CD14-positive monocyte (primary cell): ENCODE results near the gene SMPD3. TPM values are rescaled to one million over a fixed set of nuclear protein-coding genes. Genes with fewer than 3 reads are reported as not detected.

ENCODE experiments used
- DNase-seq, 3 donors: peaks; one replicate each; pipeline ENCODE4 v3.0.0-alpha.2; 2011 to 2022
- H2AFZ ChIP-seq: 2 replicates; pipeline ENCODE4 v1.6.0; 2012; ENCODE audit warnings: mild to moderate bottlenecking, low read depth, low read length, inconsistent platforms; ENCODE audit not compliant: insufficient read depth, poor library complexity, severe bottlenecking
- H3K27ac ChIP-seq, 2 donors: 1 replicate in 1 of 2; 2 replicates in 1 of 2; pipeline ENCODE4 v1.5.1; 2012 to 2013; ENCODE audit warnings: low read length in 2 of 2, control low read depth in 1 of 2, inconsistent platforms in 1 of 2, low read depth in 1 of 2, mild to moderate bottlenecking in 1 of 2
- H3K27me3 ChIP-seq, 2 donors: one replicate each; pipeline versions ENCODE4 v1.6.0 to v1.6.1; 2011 to 2013; ENCODE audit warnings: low read length in 2 of 2; ENCODE audit not compliant: control insufficient read depth in 2 of 2, insufficient read depth in 2 of 2
- H3K36me3 ChIP-seq, 2 donors: replicated peaks in 1 of 2; 1 replicate in 1 of 2; 2 replicates in 1 of 2; pipeline versions ENCODE4 v1.5.1 to v1.6.1; 2012 to 2013; ENCODE audit warnings: low read length in 2 of 2, control low read depth in 1 of 2, inconsistent platforms in 1 of 2, mild to moderate bottlenecking in 1 of 2; ENCODE audit not compliant: insufficient read depth in 2 of 2, control insufficient read depth in 1 of 2
- H3K4me1 ChIP-seq, 2 donors: 1 replicate in 1 of 2; 2 replicates in 1 of 2; pipeline versions ENCODE4 v1.5.1 to v1.6.1; 2012 to 2013; ENCODE audit warnings: low read length in 2 of 2, control low read depth in 1 of 2, inconsistent platforms in 1 of 2, mild to moderate bottlenecking in 1 of 2, moderate library complexity in 1 of 2; ENCODE audit not compliant: insufficient read depth in 2 of 2, control insufficient read depth in 1 of 2
- H3K4me2 ChIP-seq: replicated peaks from 2 replicates; pipeline ENCODE3; 2012; ENCODE audit warnings: low read length, moderate library complexity, mild to moderate bottlenecking; ENCODE audit not compliant: poor library complexity, severe bottlenecking; ENCODE audit errors: extremely low read depth
- H3K4me3 ChIP-seq, 3 experiments: fragments of 200-600 bp in 1 of 3; sonication (generic) in 1 of 3; replicated peaks in 1 of 3; 1 replicate in 2 of 3; 2 replicates in 1 of 3; pipeline ENCODE4 v1.5.1; 2011 to 2013; ENCODE audit warnings: low read length in 3 of 3, mild to moderate bottlenecking in 3 of 3, control low read depth in 2 of 3, low read depth in 2 of 3, inconsistent platforms in 1 of 3, moderate library complexity in 1 of 3
- H3K79me2 ChIP-seq: 2 replicates; pipeline ENCODE4 v1.6.0; 2012; ENCODE audit warnings: mild to moderate bottlenecking, control low read depth, inconsistent platforms, low read length, moderate library complexity; ENCODE audit not compliant: insufficient read depth
- H3K9ac ChIP-seq: 2 replicates; pipeline ENCODE4 v1.6.0; 2017; ENCODE audit warnings: low read length, mild to moderate bottlenecking; ENCODE audit not compliant: insufficient read depth, poor library complexity, severe bottlenecking
- H3K9me3 ChIP-seq, 2 donors: replicated peaks in 1 of 2; 1 replicate in 1 of 2; 2 replicates in 1 of 2; pipeline versions ENCODE4 v1.5.1 to v1.6.1; 2012 to 2013; ENCODE audit warnings: low read length in 2 of 2, control low read depth in 1 of 2; ENCODE audit not compliant: control insufficient read depth in 1 of 2, insufficient read depth in 1 of 2
- H4K20me1 ChIP-seq: 2 replicates; pipeline ENCODE4 v1.6.0; 2012; ENCODE audit warnings: mild to moderate bottlenecking, low read length, control low read depth, moderate library complexity; ENCODE audit not compliant: insufficient read depth
- H3K27ac Mint-ChIP-seq, 7 donors: one replicate each; pipeline ENCODE4 v1.8.0; 2020; ENCODE audit warnings: mild to moderate bottlenecking in 7 of 7, mixed read lengths in 7 of 7, moderate library complexity in 6 of 7, inconsistent platforms in 2 of 7
- H3K27me3 Mint-ChIP-seq, 3 donors: one replicate each; pipeline ENCODE4 v1.8.0; 2021 to 2022; ENCODE audit warnings: low read depth in 3 of 3, mild to moderate bottlenecking in 3 of 3, mixed read lengths in 3 of 3, moderate library complexity in 3 of 3, inconsistent platforms in 1 of 3
- H3K36me3 Mint-ChIP-seq, 2 donors: one replicate each; pipeline ENCODE4 v1.8.0; 2020; ENCODE audit warnings: mixed read lengths in 2 of 2, inconsistent platforms in 1 of 2, mild to moderate bottlenecking in 1 of 2
- H3K4me1 Mint-ChIP-seq: one replicate; pipeline ENCODE4 v1.8.0; 2020; ENCODE audit warnings: mild to moderate bottlenecking, mixed read lengths
- H3K4me3 Mint-ChIP-seq, 2 donors: one replicate each; pipeline ENCODE4 v1.8.0; 2020; ENCODE audit warnings: mild to moderate bottlenecking in 2 of 2, mixed read lengths in 2 of 2, moderate library complexity in 1 of 2
- H3K9me3 Mint-ChIP-seq, 7 donors: one replicate each; pipeline ENCODE4 v1.8.0; 2020 to 2022; ENCODE audit warnings: mixed read lengths in 7 of 7, mild to moderate bottlenecking in 6 of 7, moderate library complexity in 6 of 7, inconsistent platforms in 2 of 7
- CTCF ChIP-seq: fragments of 200-600 bp; IDR thresholded peaks from one replicate; pipeline ENCODE4 v1.8.0; 2022; ENCODE audit warnings: antibody characterized with exemption, mild to moderate bottlenecking
- WGBS: methylation state at CpG from one replicate; pipeline ENCODE4 v1.1.5; 2013; ENCODE audit warnings: missing lambda C conversion rate; ENCODE audit not compliant: insufficient coverage; 5-methylcytosine and 5-hydroxymethylcytosine counted together
- intact Hi-C, 2 donors: fragments of 100-400 bp; cut with micrococcal nuclease; formaldehyde crosslinking; loops; one replicate each; pipeline versions ENCODE4 v1.15.0 to v1.15.1; 2023
- polyA plus RNA-seq, 3 donors: library from polyadenylated mRNA; depleted of rRNA in 1 of 3; unstranded in 2 of 3; stranded (reverse) in 1 of 3; fragments of 300-500 nt in 2 of 3; fragments of >200 nt in 1 of 3; fragmentation: Illumina TruSeq in 2 of 3; gene quantifications; 1 replicate in 2 of 3; 2 replicates in 1 of 3; pipeline ENCODE4 v1.2.3, GENCODE V29; 2012 to 2021

SMPD3 gene
- polyA plus RNA-seq, 3 donors = 0.40 to 1.1 (median 0.51) TPM

GRCh38 chr16:68328860-68329390 lies 119.4 kb downstream of the SMPD3 start:
- H3K27ac Mint-ChIP-seq = no peak overlapping the region
- H2AFZ ChIP-seq = no peak overlapping the region
- peaks cover 25 to 26% of the 10 kb centered on the region in 2 donors for H3K4me1 ChIP-seq
- no peaks in the 10 kb centered on the region for H3K9me3 Mint-ChIP-seq
- peak; percentile 53 for TF ChIP-seq CTCF
- H3K27me3 Mint-ChIP-seq = peaks cover 0 to 4% (median 0%) of the 10 kb centered on the region in 3 donors
- H3K27me3 ChIP-seq = no peaks in the 10 kb centered on the region
- no peak overlapping the region for H3K4me2 ChIP-seq
- H3K4me3 ChIP-seq = no peak overlapping the region
- no peaks in the 10 kb centered on the region for H3K79me2 ChIP-seq
- intact Hi-C loops = loop anchor here (1.0 to 5.0 kb wide), 3 partner anchors 67 to 92 kb away; partner anchors contain the start of gene SLC7A6 (in 2 of the 2)
- no peaks in the 10 kb centered on the region for H4K20me1 ChIP-seq
- H3K36me3 ChIP-seq = peaks cover 16 to 44% of the 10 kb centered on the region in 2 donors
- no peak overlapping the region for H3K9ac ChIP-seq
- peaks cover 23% of the 10 kb centered on the region for H3K4me1 Mint-ChIP-seq
- H3K9me3 ChIP-seq = no peaks in the 10 kb centered on the region
- H3K4me3 Mint-ChIP-seq = no peak overlapping the region
- no peak overlapping the region for H3K27ac ChIP-seq
- no peak for DNase-seq
- WGBS = no CpG with 5 or more reads among the region's 3 CpGs
- H3K36me3 Mint-ChIP-seq = peaks cover 29 to 36% of the 10 kb centered on the region in 2 donors

- Histone ChIP-seq H3K9me3 (no peaks in the 10 kb centered on the region), H3K79me2 (no peaks in the 10 kb centered on the region), H3K4me2 (no peak overlapping the region), H4K20me1 (no peaks in the 10 kb centered on the region), H3K4me1 (peaks cover 18 to 20% of the 10 kb centered on the region in 2 donors), H3K36me3 (peaks cover 19 to 50% of the 10 kb centered on the region in 2 donors), H3K27ac (no peak overlapping the region), H2AFZ (no peak overlapping the region), H3K9ac (no peak overlapping the region), H3K27me3 (no peaks in the 10 kb centered on the region), H3K4me3 (no peak overlapping the region)
- DNase-seq = peak; percentile 69 to 81 (median 74)
- 57% methylated on average over 7 of the region's 13 CpGs for WGBS
- H3K36me3 Mint-ChIP-seq = peaks cover 32 to 39% of the 10 kb centered on the region in 2 donors
- H3K4me1 Mint-ChIP-seq = peaks cover 18% of the 10 kb centered on the region
- no peak overlapping the region for H3K4me3 Mint-ChIP-seq
- no peak overlapping the region for H3K27ac Mint-ChIP-seq
- peaks cover 0 to 4% (median 0%) of the 10 kb centered on the region in 3 donors for H3K27me3 Mint-ChIP-seq
- H3K9me3 Mint-ChIP-seq = no peaks in the 10 kb centered on the region
- peak; percentile 94 for TF ChIP-seq CTCF
- intact Hi-C loops = loop anchor here (1.0 to 5.0 kb wide), 3 partner anchors 66 to 91 kb away; partner anchors contain the start of gene SLC7A6 (in 2 of the 2)
Observed at GRCh38 chr16:68328151-68328859, 120.0 kb downstream of the SMPD3 start.
